Stomach (tissue), 9 donors: ENCODE measurements around the gene NTNG1. TPM values are rescaled to one million over a fixed set of nuclear protein-coding genes. Genes with fewer than 3 reads are reported as not detected.

Experiments used
- DNase-seq, 2 donors: peaks; one replicate each; pipeline versions ENCODE4 v3.0.0 to v3.0.0-alpha.2; 2013 to 2019
- H3K27ac ChIP-seq, 5 donors: fragments of 200-600 bp in 4 of 5; sonication (generic) in 4 of 5; one replicate each; pipeline ENCODE4 v1.5.1; 2013 to 2019; ENCODE audit warnings: mild to moderate bottlenecking in 1 of 5, moderate library complexity in 1 of 5
- H3K27me3 ChIP-seq, 3 donors: fragments of 200-600 bp; sonication (generic); one replicate each; pipeline ENCODE4 v1.5.1; 2017 to 2019; ENCODE audit warnings: mixed run types in 1 of 3
- H3K36me3 ChIP-seq, 4 donors: fragments of 200-600 bp; sonication (generic); 1 replicate in 3 of 4; 2 replicates in 1 of 4; pipeline ENCODE4 v1.5.1; 2016 to 2019
- H3K4me1 ChIP-seq, 4 donors: fragments of 200-600 bp; sonication (generic); one replicate each; pipeline ENCODE4 v1.5.1; 2016 to 2019
- H3K4me3 ChIP-seq, 4 donors: fragments of 200-600 bp; sonication (generic) in 3 of 4; one replicate each; pipeline ENCODE4 v1.5.1; 2016 to 2019; ENCODE audit warnings: mild to moderate bottlenecking in 1 of 4
- H3K9me3 ChIP-seq, 4 donors: fragments of 200-600 bp; sonication (generic); one replicate each; pipeline ENCODE4 v1.5.1; 2016 to 2019
- EP300 ChIP-seq: sonication (generic); formaldehyde crosslinking; IDR thresholded peaks from one replicate; pipeline ENCODE4 v1.6.1; 2017; ENCODE audit warnings: antibody characterized with exemption
- POLR2A ChIP-seq, 4 donors: fragments of 450-650 bp; IDR thresholded peaks; one replicate each; pipeline ENCODE4 v1.6.1; 2016; ENCODE audit warnings: antibody characterized with exemption in 4 of 4, control low read depth in 2 of 4, mild to moderate bottlenecking in 1 of 4, moderate library complexity in 1 of 4
- POLR2AphosphoS5 ChIP-seq, 3 donors: sonication (generic); formaldehyde crosslinking; IDR thresholded peaks; one replicate each; pipeline ENCODE4 v1.6.1; 2016; ENCODE audit warnings: antibody characterized with exemption in 3 of 3
- WGBS, 5 donors: extraction: QIAGEN DNeasy Blood & Tissue Kit in 3 of 5; methylation state at CpG; one replicate each; pipeline versions ENCODE4 v1.1.5 to v1.1.7; 2013 to 2018; 5-methylcytosine and 5-hydroxymethylcytosine counted together
- intact Hi-C: fragments of 100-400 bp; cut with DNase I; formaldehyde crosslinking; loops from one replicate; pipeline ENCODE4 v1.15.1; 2023; ENCODE audit warnings: low total_unique reads
- polyA plus RNA-seq, 3 donors: library from polyadenylated mRNA; stranded (reverse); fragments of 200-250 nt; gene quantifications; one replicate each; pipeline ENCODE4 v1.2.3, GENCODE V29; 2013
- total RNA-seq, 5 donors: library from RNA; depleted of rRNA; stranded (reverse); fragments of >200 nt; gene quantifications; one replicate each; pipeline versions ENCODE4 v1.1.0 to v1.2.3, GENCODE V29; 2014 to 2016
- TF ChIP-seq, protein P1 (sequence below), 7 experiments: fragments of 450-650 bp in 4 of 7; fragments of 200-600 bp in 3 of 7; sonication (generic) in 3 of 7; IDR thresholded peaks; one replicate each; pipeline ENCODE4 v1.5.1; 2016 to 2019; ENCODE audit warnings: antibody characterized with exemption in 7 of 7, control low read depth in 2 of 7, mild to moderate bottlenecking in 1 of 7
- donor health status: healthy with polysubstance abuse.
- donor health status: Bipolar disorder and iron deficiency.
- donor health status: healthy.

Gene NTNG1
- total and polyA plus RNA-seq, 8 donors: 0.23 to 2.0 (median 0.58) TPM; not detected in 3

GRCh38 chr1:107220036-107220435 lies 79.2 kb downstream of the NTNG1 start:
- Histone ChIP-seq H3K27me3 (no peaks in the 10 kb centered on the region), H3K27ac (no peak overlapping the region), H3K4me1 (no peaks in the 10 kb centered on the region), H3K36me3 (no peaks in the 10 kb centered on the region), H3K4me3 (no peak overlapping the region), H3K9me3 (peaks cover 0 to 33% (median 6%) of the 10 kb centered on the region in 4 donors)
- no peak for DNase-seq
- 83 to 100% (median 93%) methylated on average over 1 of the region's 1 CpG for WGBS, 5 donors
- TF ChIP-seq POLR2A (IDR thresholded peaks at IDR 0.05) (no peak), EP300 (no peak), POLR2AphosphoS5 (IDR thresholded peaks at IDR 0.05) (no peak)
- TF ChIP-seq, protein P1, sequence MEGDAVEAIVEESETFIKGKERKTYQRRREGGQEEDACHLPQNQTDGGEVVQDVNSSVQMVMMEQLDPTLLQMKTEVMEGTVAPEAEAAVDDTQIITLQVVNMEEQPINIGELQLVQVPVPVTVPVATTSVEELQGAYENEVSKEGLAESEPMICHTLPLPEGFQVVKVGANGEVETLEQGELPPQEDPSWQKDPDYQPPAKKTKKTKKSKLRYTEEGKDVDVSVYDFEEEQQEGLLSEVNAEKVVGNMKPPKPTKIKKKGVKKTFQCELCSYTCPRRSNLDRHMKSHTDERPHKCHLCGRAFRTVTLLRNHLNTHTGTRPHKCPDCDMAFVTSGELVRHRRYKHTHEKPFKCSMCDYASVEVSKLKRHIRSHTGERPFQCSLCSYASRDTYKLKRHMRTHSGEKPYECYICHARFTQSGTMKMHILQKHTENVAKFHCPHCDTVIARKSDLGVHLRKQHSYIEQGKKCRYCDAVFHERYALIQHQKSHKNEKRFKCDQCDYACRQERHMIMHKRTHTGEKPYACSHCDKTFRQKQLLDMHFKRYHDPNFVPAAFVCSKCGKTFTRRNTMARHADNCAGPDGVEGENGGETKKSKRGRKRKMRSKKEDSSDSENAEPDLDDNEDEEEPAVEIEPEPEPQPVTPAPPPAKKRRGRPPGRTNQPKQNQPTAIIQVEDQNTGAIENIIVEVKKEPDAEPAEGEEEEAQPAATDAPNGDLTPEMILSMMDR (IDR thresholded peaks at IDR 0.05): no peak
- intact Hi-C loops: no loop called here

- no peak for DNase-seq
- no peak for TF ChIP-seq POLR2A (IDR thresholded peaks at IDR 0.05)
- no peak for TF ChIP-seq EP300
- TF ChIP-seq POLR2AphosphoS5 (IDR thresholded peaks at IDR 0.05): no peak
- TF ChIP-seq, protein P1 (IDR thresholded peaks at IDR 0.05): no peak
- Histone ChIP-seq H3K4me3 (no peak overlapping the region), H3K4me1 (no peaks in the 10 kb centered on the region), H3K9me3 (no peaks in the 10 kb centered on the region), H3K27ac (no peak overlapping the region), H3K36me3 (no peaks in the 10 kb centered on the region), H3K27me3 (no peaks in the 10 kb centered on the region)
- WGBS, 5 donors: 45 to 79% (median 55%) methylated on average over 1 of the region's 1 CpG
- intact Hi-C loops: no loop called here
These were observed 84.9 kb downstream of the NTNG1 start for GRCh38 chr1:107225706-107226105.

DNA sequence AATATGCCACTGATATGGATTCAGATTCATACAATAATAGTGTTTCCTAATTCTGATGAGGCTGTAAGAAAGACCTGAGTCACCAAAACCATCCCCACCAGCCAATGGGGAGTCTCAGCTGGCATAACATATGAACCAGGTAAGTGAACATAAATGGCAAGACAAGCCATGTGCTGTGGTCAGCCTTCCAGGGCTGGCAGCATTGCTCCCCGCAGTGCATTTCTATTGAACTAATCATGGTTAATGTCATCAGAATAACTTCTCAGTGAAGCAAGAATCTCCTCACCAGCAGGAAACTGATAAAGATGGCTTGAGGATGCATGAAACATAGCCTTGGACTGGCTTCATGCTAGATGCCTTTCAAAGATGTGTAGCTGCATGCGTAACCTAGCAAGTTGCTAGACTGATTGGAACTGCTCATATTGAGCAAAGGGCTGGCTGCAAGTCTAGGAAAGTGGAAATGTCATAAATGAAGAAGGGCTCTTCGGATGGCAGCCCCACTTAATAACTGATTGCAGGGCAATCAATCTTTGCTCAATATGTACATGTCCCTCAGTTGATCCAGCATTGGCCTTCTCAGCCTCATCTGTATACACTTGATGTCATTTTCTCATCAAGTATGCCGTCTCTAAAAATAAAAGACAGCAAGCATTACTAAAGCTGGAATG lies 88.0 kb downstream of the NTNG1 start:
- TF ChIP-seq, protein P1 (IDR thresholded peaks at IDR 0.05): no peak
- TF ChIP-seq EP300 (no peak), POLR2A (IDR thresholded peaks at IDR 0.05) (no peak), POLR2AphosphoS5 (IDR thresholded peaks at IDR 0.05) (no peak)
- Histone ChIP-seq H3K4me1 (no peaks in the 10 kb centered on the region), H3K27ac (no peak overlapping the region), H3K36me3 (no peaks in the 10 kb centered on the region), H3K4me3 (no peak overlapping the region), H3K9me3 (no peaks in the 10 kb centered on the region), H3K27me3 (no peaks in the 10 kb centered on the region)
- intact Hi-C loops: no loop called here
- 78 to 89% (median 86%) methylated on average over 4 of the region's 4 CpGs for WGBS, 5 donors
- no peak for DNase-seq

DNA sequence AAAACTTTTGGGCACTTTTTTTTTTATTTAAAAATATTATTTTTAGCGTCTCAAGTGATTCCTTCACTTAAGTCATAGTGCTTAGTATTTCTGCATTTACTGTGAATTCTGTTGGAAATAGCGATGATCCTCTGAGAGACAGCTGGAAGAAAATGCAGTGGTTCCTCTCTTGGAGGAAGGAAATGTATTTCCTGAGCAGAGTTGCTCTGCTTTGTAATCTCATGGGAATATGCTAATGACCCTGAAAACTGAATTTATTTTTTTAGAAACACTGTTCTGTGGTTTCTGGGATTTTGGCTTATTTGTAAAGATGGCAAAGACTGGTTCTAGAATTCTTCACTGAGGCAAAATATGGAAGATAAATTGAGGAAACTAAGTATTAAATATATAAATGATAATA lies 88.9 kb downstream of the NTNG1 start:
- TF ChIP-seq, protein P1 (IDR thresholded peaks at IDR 0.05): no peak
- TF ChIP-seq EP300 (no peak), POLR2AphosphoS5 (IDR thresholded peaks at IDR 0.05) (no peak), POLR2A (IDR thresholded peaks at IDR 0.05) (no peak)
- 70 to 85% (median 81%) methylated on average over 2 of the region's 2 CpGs for WGBS, 5 donors

More for the DNA sequence above, 88.9 kb downstream of the NTNG1 start:
- intact Hi-C loops: no loop called here
- Histone ChIP-seq H3K27ac (no peak overlapping the region), H3K9me3 (no peaks in the 10 kb centered on the region), H3K27me3 (no peaks in the 10 kb centered on the region), H3K36me3 (no peaks in the 10 kb centered on the region), H3K4me3 (no peak overlapping the region), H3K4me1 (no peaks in the 10 kb centered on the region)
- DNase-seq: no peak
